Upper lobe of right lung (tissue), 1 donor: ENCODE data around the gene NYNRIN. TPM values are rescaled to one million over a fixed set of nuclear protein-coding genes. Genes with fewer than 3 reads are reported as not detected.
A peak's percentile ranks its signal among the peaks of the same experiment; 100 is the strongest.
"Not testable (repeated sequence)": the region's sequence is repeated elsewhere in the genome, so short reads cannot be mapped to it uniquely, and the experiment has no call there.

Experiments
- ATAC-seq: fragments of 200-7000 bp; cut with Tn5 transposase; one replicate; pipeline ENCODE4 v1.9.1; 2020; ENCODE audit warnings: mild to moderate bottlenecking, moderate library complexity
- DNase-seq: peaks from one replicate; pipeline ENCODE4 v3.0.0-alpha.2; 2020
- H3K27ac ChIP-seq: fragments of 200-600 bp; one replicate; pipeline ENCODE4 v1.8.0; 2022
- H3K27me3 ChIP-seq: fragments of 200-600 bp; one replicate; pipeline ENCODE4 v1.8.0; 2022; ENCODE audit warnings: mild to moderate bottlenecking
- H3K36me3 ChIP-seq: fragments of 200-600 bp; one replicate; pipeline ENCODE4 v1.8.0; 2022
- H3K4me1 ChIP-seq: fragments of 200-600 bp; one replicate; pipeline ENCODE4 v1.8.0; 2022
- H3K4me3 ChIP-seq: fragments of 200-600 bp; one replicate; pipeline ENCODE4 v1.8.0; 2022; ENCODE audit warnings: mild to moderate bottlenecking
- H3K9me3 ChIP-seq: fragments of 200-600 bp; one replicate; pipeline ENCODE4 v1.8.0; 2022
- CTCF ChIP-seq: fragments of 200-600 bp; IDR thresholded peaks from one replicate; pipeline ENCODE4 v1.8.0; 2022; ENCODE audit warnings: antibody characterized with exemption
- intact Hi-C: fragments of 100-400 bp; cut with DNase I; formaldehyde crosslinking; loops from one replicate; pipeline ENCODE4 v1.11.0; 2022
- long read RNA-seq: library from polyadenylated mRNA; unstranded; transcript quantifications from one replicate; pipeline ENCODE4 v2.0.0, GENCODE V29; 2021
- total RNA-seq: library from RNA; stranded (reverse); fragmentation: NEBNext Ultra II Directional; extraction: Animal tissue kit (Norgen Biotek cat#: 25700); gene quantifications from one replicate; pipeline ENCODE4 v1.2.1, GENCODE V29; 2021
- donor health status: DM: no; HTN: yes; CAD: no; lungs with severe emphysema.

The NYNRIN gene
- 16.6 TPM for total RNA-seq
- long read RNA-seq, full-length matches to known transcripts = 2 of 43 reads
- long read RNA-seq, partial matches to known transcripts = 7 of 43 reads
- long read RNA-seq, other reads (novel, unspliced or antisense) = 34 of 43 reads

GRCh38 chr14:24398653-24399446 lies at the start of gene NYNRIN:
Gene NYNRIN (plus strand): TSS chr14:24399003. CDS start chr14:24399247, 244 bp downstream.
- peak; percentile 77 for ATAC-seq
- H3K27ac ChIP-seq = peak within 1 kb of the TSS; percentile 72

GRCh38 chr14:24349742-24350141 lies 49.1 kb upstream of the NYNRIN start:
- TF ChIP-seq CTCF = no peak
- Histone ChIP-seq H3K4me1 (peaks cover 11% of the 10 kb centered on the region), H3K27me3 (no peaks in the 10 kb centered on the region), H3K4me3 (no peak overlapping the region), H3K36me3 (no peaks in the 10 kb centered on the region), H3K27ac (no peak overlapping the region), H3K9me3 (no peaks in the 10 kb centered on the region)
- ATAC-seq = no peak
- intact Hi-C loops = no loop called here
- DNase-seq = no peak

More at GRCh38 chr14:24398653-24399446, at the start of gene NYNRIN:
- TF ChIP-seq CTCF = no peak
- no peaks in the 10 kb centered on the region for H3K9me3 ChIP-seq
- no peaks in the 10 kb centered on the region for H3K27me3 ChIP-seq
- peak; percentile 74 for DNase-seq
- intact Hi-C loops = no loop called here
- H3K4me3 ChIP-seq = peak within 1 kb of the TSS; percentile 75
- H3K36me3 ChIP-seq = no peaks in the 10 kb centered on the region
- H3K4me1 ChIP-seq = peaks cover 49% of the 10 kb centered on the region

- intact Hi-C loops = no loop called here
Measured at GRCh38 chr14:24351517-24351916, 47.3 kb upstream of the NYNRIN start.

GRCh38 chr14:24353559-24354481 lies 45.0 kb upstream of the NYNRIN start:
- TF ChIP-seq CTCF = no peak
- H3K9me3 ChIP-seq = no peaks in the 10 kb centered on the region
- no peak for ATAC-seq
- H3K4me1 ChIP-seq = peaks cover 14% of the 10 kb centered on the region
- no peak for DNase-seq
- no peaks in the 10 kb centered on the region for H3K27me3 ChIP-seq
- H3K36me3 ChIP-seq = no peaks in the 10 kb centered on the region
- no peak overlapping the region for H3K4me3 ChIP-seq
- H3K27ac ChIP-seq = peak overlapping the region; percentile 36
- intact Hi-C loops = no loop called here

More at GRCh38 chr14:24351517-24351916, 47.3 kb upstream of the NYNRIN start:
- Histone ChIP-seq H3K9me3 (no peaks in the 10 kb centered on the region), H3K27ac (peak overlapping the region; percentile 24), H3K4me1 (peaks cover 14% of the 10 kb centered on the region), H3K27me3 (no peaks in the 10 kb centered on the region), H3K36me3 (no peaks in the 10 kb centered on the region), H3K4me3 (no peak overlapping the region)
- no peak for TF ChIP-seq CTCF
- peak; percentile 74 for ATAC-seq
- DNase-seq = no peak

- H3K9me3 ChIP-seq, ATAC-seq, intact Hi-C loops, H3K27me3 ChIP-seq, H3K36me3 ChIP-seq, DNase-seq, H3K4me3 ChIP-seq: not testable (repeated sequence)
- H3K4me1 ChIP-seq = peaks cover 14% of the 10 kb centered on the region
- H3K27ac ChIP-seq = peak overlapping the region; percentile 36
Measured at GRCh38 chr14:24354482-24354825, 44.3 kb upstream of the NYNRIN start.
